A673 (cell line): ENCODE data around the gene EEF2K. TPM values are rescaled to one million over a fixed set of nuclear protein-coding genes. Genes with fewer than 3 reads are reported as not detected.
"Not testable (repeated sequence)": the region's sequence is repeated elsewhere in the genome, so short reads cannot be mapped to it uniquely, and the experiment has no call there.

Experiments used
- BruUV-seq: library from RNA; stranded (reverse); fragments of 400-500 nt; replicated peaks from 2 replicates; lab custom pipeline; 2021; lab: Mats Ljungman, UMichigan
- CTCF ChIA-PET: fragments of 300-600 bp; sonication (Branson Sonifier 250); formaldehyde crosslinking; loops from one replicate; lab custom pipeline; 2022; ENCODE audit warnings: antibody characterized with exemption; lab: Charles Lee
- POLR2A ChIA-PET: fragments of 300-600 bp; sonication (Branson Sonifier 250); formaldehyde crosslinking; loops from one replicate; lab custom pipeline; 2022; ENCODE audit warnings: antibody characterized with exemption; ENCODE audit not compliant: low non-redundant PET; lab: Charles Lee
- DNase-seq: peaks from one replicate; pipeline ENCODE4 v3.0.0-alpha.2; 2015; ENCODE audit warnings: low spot score
- H3K27ac ChIP-seq: fragments of 200-600 bp; sonication (generic); 2 replicates; pipeline ENCODE4 v1.5.1; 2016; ENCODE audit warnings: mixed run types, low read depth, mild to moderate bottlenecking, mixed read lengths, antibody characterized with exemption, low read length; ENCODE audit not compliant: poor library complexity, severe bottlenecking
- H3K27me3 ChIP-seq: fragments of 200-600 bp; sonication (generic); replicated peaks from 2 replicates; pipeline ENCODE4 v1.6.1; 2017; ENCODE audit warnings: mixed run types, low read depth, mild to moderate bottlenecking, mixed read lengths, antibody characterized with exemption, low read length; ENCODE audit not compliant: insufficient read depth, poor library complexity
- H3K36me3 ChIP-seq: fragments of 200-600 bp; sonication (generic); 2 replicates; pipeline ENCODE4 v1.6.1; 2016; ENCODE audit warnings: mixed run types, mild to moderate bottlenecking, mixed read lengths, antibody characterized with exemption, low read length; ENCODE audit not compliant: insufficient read depth, poor library complexity, severe bottlenecking
- H3K4me1 ChIP-seq: fragments of 200-600 bp; sonication (generic); 2 replicates; pipeline ENCODE4 v1.6.1; 2017; ENCODE audit warnings: mixed run types, mild to moderate bottlenecking, mixed read lengths, antibody characterized with exemption, low read length; ENCODE audit not compliant: insufficient read depth, poor library complexity, severe bottlenecking
- H3K4me3 ChIP-seq: fragments of 200-600 bp; sonication (generic); 2 replicates; pipeline ENCODE4 v1.5.1; 2016; ENCODE audit warnings: low read depth, mixed run types, mild to moderate bottlenecking, mixed read lengths, low read length; ENCODE audit not compliant: poor library complexity, severe bottlenecking
- H3K9me3 ChIP-seq: fragments of 200-600 bp; sonication (generic); 2 replicates; pipeline ENCODE4 v1.6.1; 2016; ENCODE audit warnings: mixed run types, low read depth, mild to moderate bottlenecking, mixed read lengths, antibody characterized with exemption, low read length; ENCODE audit not compliant: poor library complexity, severe bottlenecking
- CTCF ChIP-seq: fragments of 300-800, 200-600 bp; sonication (generic); conservative IDR thresholded peaks from 2 replicates; pipeline ENCODE4 v1.5.1; 2017; ENCODE audit warnings: low read depth, mild to moderate bottlenecking, antibody characterized with exemption, low read length, moderate library complexity, mixed read lengths
- EZH2 ChIP-seq: fragments of 200-600 bp; sonication (generic); IDR thresholded peaks from 2 replicates; pipeline ENCODE4 v1.6.1; 2017; ENCODE audit warnings: borderline replicate concordance, low read depth, mild to moderate bottlenecking, mixed read lengths, antibody characterized with exemption, low read length; ENCODE audit not compliant: poor library complexity, severe bottlenecking
- intact Hi-C: fragments of 100-400 bp; cut with micrococcal nuclease; formaldehyde crosslinking; loops from one replicate; pipeline ENCODE4 v1.10.0; 2022; ENCODE audit not compliant: unreplicated experiment
- total RNA-seq: library from RNA; stranded (reverse); gene quantifications from 2 replicates; pipeline ENCODE4 v1.2.3, GENCODE V29; 2021

The EEF2K gene
- total RNA-seq, 1 experiment from 2014 or later: 14.3 TPM

- Histone ChIP-seq H3K9me3 (peaks cover 4% of the 10 kb centered on the region), H3K27me3 (no peaks in the 10 kb centered on the region), H3K4me1 (peaks cover 2% of the 10 kb centered on the region), H3K27ac (no peak overlapping the region), H3K4me3 (no peak overlapping the region), H3K36me3 (no peaks in the 10 kb centered on the region)
- ChIA-PET CTCF (no interaction called here), POLR2A (no interaction called here)
- BruUV-seq: no TSS peak
- TF ChIP-seq CTCF (no peak), EZH2 (no peak)
- intact Hi-C loops: no loop called here
- no peak for DNase-seq
Observed at GRCh38 chr16:22214889-22215288, 8.8 kb downstream of the EEF2K start.

- Histone ChIP-seq H3K27me3 (no peaks in the 10 kb centered on the region), H3K27ac (no peak overlapping the region), H3K4me3 (no peak overlapping the region), H3K9me3 (peaks cover 4% of the 10 kb centered on the region), H3K4me1 (peaks cover 6% of the 10 kb centered on the region), H3K36me3 (no peaks in the 10 kb centered on the region)
- TF ChIP-seq EZH2 (no peak), CTCF (no peak)
- DNase-seq: no peak
- no TSS peak for BruUV-seq
- intact Hi-C loops: no loop called here
- CTCF ChIA-PET: no interaction called here
- POLR2A ChIA-PET: no interaction called here
Observed at GRCh38 chr16:22216191-22216831, 10.2 kb downstream of the EEF2K start.

- H3K4me3 ChIP-seq, DNase-seq, POLR2A ChIA-PET, H3K4me1 ChIP-seq, H3K27ac ChIP-seq, H3K36me3 ChIP-seq, intact Hi-C loops, H3K9me3 ChIP-seq, BruUV-seq, CTCF ChIA-PET, H3K27me3 ChIP-seq: not testable (repeated sequence)
Observed at GRCh38 chr16:22216832-22217225, 10.8 kb downstream of the EEF2K start.
